ENCODE results near the gene POR.
"Not testable (repeated sequence)": the region's sequence is repeated elsewhere in the genome, so short reads cannot be mapped to it uniquely, and the experiment has no call there.

POR gene

GRCh38 chr7:75996476-75996875, 81.5 kb downstream of the POR start:
- no peak overlapping the region for H3K4me3 ChIP-seq (ENCODE audit: control insufficient read depth, low read depth, low read length)
- TF ChIP-seq, protein P1, sequence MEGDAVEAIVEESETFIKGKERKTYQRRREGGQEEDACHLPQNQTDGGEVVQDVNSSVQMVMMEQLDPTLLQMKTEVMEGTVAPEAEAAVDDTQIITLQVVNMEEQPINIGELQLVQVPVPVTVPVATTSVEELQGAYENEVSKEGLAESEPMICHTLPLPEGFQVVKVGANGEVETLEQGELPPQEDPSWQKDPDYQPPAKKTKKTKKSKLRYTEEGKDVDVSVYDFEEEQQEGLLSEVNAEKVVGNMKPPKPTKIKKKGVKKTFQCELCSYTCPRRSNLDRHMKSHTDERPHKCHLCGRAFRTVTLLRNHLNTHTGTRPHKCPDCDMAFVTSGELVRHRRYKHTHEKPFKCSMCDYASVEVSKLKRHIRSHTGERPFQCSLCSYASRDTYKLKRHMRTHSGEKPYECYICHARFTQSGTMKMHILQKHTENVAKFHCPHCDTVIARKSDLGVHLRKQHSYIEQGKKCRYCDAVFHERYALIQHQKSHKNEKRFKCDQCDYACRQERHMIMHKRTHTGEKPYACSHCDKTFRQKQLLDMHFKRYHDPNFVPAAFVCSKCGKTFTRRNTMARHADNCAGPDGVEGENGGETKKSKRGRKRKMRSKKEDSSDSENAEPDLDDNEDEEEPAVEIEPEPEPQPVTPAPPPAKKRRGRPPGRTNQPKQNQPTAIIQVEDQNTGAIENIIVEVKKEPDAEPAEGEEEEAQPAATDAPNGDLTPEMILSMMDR (conservative IDR thresholded peaks at IDR 0.05; ENCODE audit: control insufficient read depth, insufficient read depth, low read depth, low read length) = no peak
- no peak for DNase-seq (ENCODE audit: low read depth)

- H3K4me3 ChIP-seq (ENCODE audit: control insufficient read depth, low read depth, low read length) = no peak overlapping the region
- DNase-seq (ENCODE audit: low read depth) = no peak
- TF ChIP-seq, protein P1 (conservative IDR thresholded peaks at IDR 0.05; ENCODE audit: control insufficient read depth, insufficient read depth, low read depth, low read length) = no peak
These were observed 83.1 kb downstream of the POR start for GRCh38 chr7:75998038-75998437.

DNA sequence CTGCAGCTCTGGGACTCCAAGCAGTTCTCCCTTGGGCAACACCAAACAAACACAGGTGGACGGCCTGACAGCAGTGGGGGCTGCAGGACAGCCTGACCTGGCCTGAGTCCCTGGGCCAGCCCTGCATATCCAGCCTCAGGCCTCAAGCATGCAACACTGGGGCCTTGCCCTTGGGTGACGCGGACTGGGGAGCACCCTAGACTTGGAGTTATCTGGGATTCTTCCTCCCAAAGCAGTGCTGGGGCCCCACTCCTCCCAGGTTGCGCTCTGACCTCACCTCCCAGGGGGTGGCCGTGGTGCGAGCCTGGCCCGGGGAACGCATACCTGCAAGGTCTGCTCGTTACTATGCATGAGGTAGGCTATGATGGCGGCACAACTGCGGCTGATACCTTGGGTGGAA, 85.6 kb downstream of the POR start:
- no peak for DNase-seq (ENCODE audit: low read depth)
- TF ChIP-seq, protein P1 (conservative IDR thresholded peaks at IDR 0.05; ENCODE audit: control insufficient read depth, insufficient read depth, low read depth, low read length) = no peak
- H3K4me3 ChIP-seq (ENCODE audit: control insufficient read depth, low read depth, low read length) = no peak overlapping the region

GRCh38 chr7:76002139-76002538, 87.2 kb downstream of the POR start:
- DNase-seq (ENCODE audit: low read depth) = no peak
- no peak overlapping the region for H3K4me3 ChIP-seq (ENCODE audit: control insufficient read depth, low read depth, low read length)
- TF ChIP-seq, protein P1 (conservative IDR thresholded peaks at IDR 0.05; ENCODE audit: control insufficient read depth, insufficient read depth, low read depth, low read length) = no peak

GRCh38 chr7:76002822-76003221, 87.9 kb downstream of the POR start:
- TF ChIP-seq, protein P1 (conservative IDR thresholded peaks at IDR 0.05; ENCODE audit: control insufficient read depth, insufficient read depth, low read depth, low read length) = no peak
- no peak overlapping the region for H3K4me3 ChIP-seq (ENCODE audit: control insufficient read depth, low read depth, low read length)
- no peak for DNase-seq (ENCODE audit: low read depth)

DNA sequence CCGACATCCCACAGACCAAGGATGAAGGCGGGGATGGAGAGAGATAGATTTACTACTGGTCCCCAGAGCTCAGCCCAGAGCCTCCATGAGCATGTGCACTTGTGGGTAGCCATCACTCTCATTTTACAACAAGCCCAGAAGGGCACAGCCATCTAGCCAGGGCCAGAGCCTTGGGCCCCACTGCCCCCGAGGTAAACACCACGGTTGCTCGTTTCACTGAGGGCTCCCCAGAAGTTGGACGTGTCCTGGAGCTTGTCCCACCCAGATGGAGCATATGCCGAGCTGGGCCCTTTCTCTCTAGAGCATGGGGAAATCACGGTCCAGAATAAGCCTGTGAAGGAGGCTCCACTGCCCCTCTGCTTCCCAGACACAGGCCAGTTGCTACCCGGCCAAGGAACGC, 88.4 kb downstream of the POR start:
- no peak overlapping the region for H3K4me3 ChIP-seq (ENCODE audit: control insufficient read depth, low read depth, low read length)
- no peak for DNase-seq (ENCODE audit: low read depth)
- TF ChIP-seq, protein P1 (conservative IDR thresholded peaks at IDR 0.05; ENCODE audit: control insufficient read depth, insufficient read depth, low read depth, low read length) = no peak

GRCh38 chr7:76005004-76005403, 90.0 kb downstream of the POR start:
- not testable (repeated sequence) for H3K4me3 ChIP-seq (ENCODE audit: control insufficient read depth, low read depth, low read length); DNase-seq (ENCODE audit: low read depth)

All from fibroblast of mammary gland (primary cell).